ENCODE measurements around the gene NT5DC4.

Gene NT5DC4

DNA sequence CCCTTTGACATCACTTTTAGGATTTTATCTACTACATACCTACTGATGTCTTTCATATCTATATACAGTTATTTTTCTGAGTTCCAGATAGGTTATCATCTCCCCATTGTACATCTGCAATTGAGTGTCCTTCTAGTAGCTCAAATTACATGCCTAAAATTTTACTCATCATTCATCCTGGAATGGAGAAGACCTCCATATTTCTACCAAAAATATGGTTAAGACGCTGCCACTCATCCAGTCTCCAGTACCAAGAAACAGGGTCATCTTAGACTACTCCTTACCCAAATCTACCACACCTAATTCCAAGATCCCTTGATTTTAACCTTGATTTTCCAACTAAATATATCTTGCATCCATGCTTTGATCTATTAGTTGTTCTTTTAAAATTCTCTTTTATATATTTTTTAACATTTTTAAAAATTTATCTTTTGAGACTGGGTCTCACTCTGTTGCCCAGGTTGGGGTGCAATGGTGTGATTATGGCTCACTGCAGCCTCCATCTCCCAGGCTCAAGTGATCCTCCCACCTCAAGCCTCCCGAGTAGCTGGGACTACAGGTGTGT lies 52.2 kb downstream of the NT5DC4 start:
- peaks cover 19% of the 10 kb centered on the region for H3K4me1 Mint-ChIP-seq
- DNase-seq (ENCODE audit: low spot score in 2 of 2), result no peak

DNA sequence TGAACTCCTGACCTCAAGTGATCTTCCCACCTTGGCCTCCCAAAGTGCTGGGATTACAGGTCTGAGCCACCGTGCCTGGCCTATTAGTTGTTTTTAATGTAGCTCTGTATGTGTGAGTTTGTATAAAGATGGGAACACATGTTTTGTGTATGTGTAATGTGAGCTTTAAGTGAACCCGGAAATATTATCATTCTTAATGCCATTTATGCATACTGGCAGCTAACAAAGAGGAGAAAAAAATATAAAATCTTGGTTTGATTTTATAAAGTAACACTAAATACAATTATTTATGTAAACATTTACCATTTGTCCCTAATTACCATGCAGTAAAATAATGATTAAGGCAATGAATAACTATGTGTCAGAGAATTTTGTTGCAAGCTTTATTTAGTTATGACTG lies 52.7 kb downstream of the NT5DC4 start:
- Mint-ChIP-seq H3K9me3 (peaks cover 4% of the 10 kb centered on the region), H3K27ac (no peak overlapping the region), H3K4me3 (no peak overlapping the region)

More for the DNA sequence above, 52.2 kb downstream of the NT5DC4 start:
- H3K27ac Mint-ChIP-seq, result no peak overlapping the region
- peaks cover 11% of the 10 kb centered on the region for H3K36me3 Mint-ChIP-seq
- H3K9me3 Mint-ChIP-seq, result peaks cover 4% of the 10 kb centered on the region
- no peak for ATAC-seq
- H3K4me3 Mint-ChIP-seq, result no peak overlapping the region

DNA sequence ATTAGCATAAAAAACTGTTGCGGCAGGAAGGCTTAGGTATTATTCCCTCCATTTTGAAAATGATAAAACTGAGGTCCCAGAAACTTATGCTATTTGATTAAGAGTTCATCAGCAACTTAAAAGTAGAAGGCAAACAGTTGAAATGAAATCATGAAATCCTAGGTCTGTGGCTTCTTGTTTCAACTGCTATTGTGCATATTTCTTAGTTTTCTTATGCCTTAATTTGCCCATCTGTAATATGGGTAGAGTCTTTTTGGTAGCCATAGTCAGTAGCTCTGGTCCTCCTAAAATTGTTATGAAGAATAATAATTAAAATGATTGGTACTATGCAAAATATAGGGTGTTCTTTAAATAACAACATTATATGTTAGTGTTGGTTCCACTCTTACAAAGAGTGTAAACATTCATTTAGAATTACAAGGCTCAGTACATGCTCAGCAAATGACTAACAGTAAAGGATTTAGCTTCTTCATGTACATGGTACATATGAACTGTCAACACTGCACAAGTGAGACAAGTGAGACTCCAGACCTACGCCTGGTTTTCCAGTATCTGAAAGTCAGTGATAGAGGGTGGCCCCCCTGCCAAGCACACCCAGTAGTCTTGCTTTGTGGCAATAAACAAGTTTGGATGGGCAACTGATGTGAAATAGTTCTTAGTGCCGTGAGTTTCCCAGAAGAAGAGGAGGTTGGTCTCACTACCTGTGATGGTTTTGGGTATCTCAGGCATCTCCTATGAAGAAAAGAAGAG lies 53.9 kb downstream of the NT5DC4 start:
- peaks cover 4% of the 10 kb centered on the region for H3K9me3 Mint-ChIP-seq
- no peak for ATAC-seq

More for the DNA sequence above, 52.7 kb downstream of the NT5DC4 start:
- Mint-ChIP-seq H3K4me1 (peaks cover 19% of the 10 kb centered on the region), H3K36me3 (peaks cover 11% of the 10 kb centered on the region)
- no peak for ATAC-seq
- DNase-seq (ENCODE audit: low spot score in 2 of 2), result no peak

DNA sequence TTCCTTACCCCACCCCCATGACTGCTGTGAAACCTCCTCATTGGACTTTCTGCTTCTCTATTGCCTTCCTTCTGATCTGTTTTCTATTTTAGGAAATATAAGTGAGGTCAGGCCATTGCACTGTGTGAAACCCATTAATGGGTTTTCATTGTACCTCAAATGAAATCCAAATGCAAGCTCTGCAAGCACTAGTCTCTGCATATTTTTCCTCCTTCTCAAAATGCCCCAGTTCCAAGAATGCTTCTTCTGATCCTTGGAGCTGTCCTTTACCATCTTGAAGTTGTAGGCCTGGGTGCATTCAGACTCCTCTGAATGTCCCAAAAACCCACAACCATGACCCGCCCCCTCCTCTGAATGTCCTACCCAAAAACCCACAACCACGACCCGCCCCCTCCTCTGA lies 55.3 kb downstream of the NT5DC4 start:
- ATAC-seq (peak; percentile 19), DNase-seq (ENCODE audit: low spot score in 2 of 2) (no peak)
- peaks cover 4% of the 10 kb centered on the region for H3K9me3 Mint-ChIP-seq
- H3K27ac Mint-ChIP-seq, result no peak overlapping the region
- no peak overlapping the region for H3K4me3 Mint-ChIP-seq
- H3K4me1 Mint-ChIP-seq, result peaks cover 19% of the 10 kb centered on the region
- peaks cover 16% of the 10 kb centered on the region for H3K36me3 Mint-ChIP-seq

More for the DNA sequence above, 53.9 kb downstream of the NT5DC4 start:
- H3K36me3 Mint-ChIP-seq, result peaks cover 16% of the 10 kb centered on the region
- H3K27ac Mint-ChIP-seq, result no peak overlapping the region
- DNase-seq (ENCODE audit: low spot score in 2 of 2), result no peak
- H3K4me1 Mint-ChIP-seq, result peaks cover 19% of the 10 kb centered on the region
- H3K4me3 Mint-ChIP-seq, result no peak overlapping the region

DNA sequence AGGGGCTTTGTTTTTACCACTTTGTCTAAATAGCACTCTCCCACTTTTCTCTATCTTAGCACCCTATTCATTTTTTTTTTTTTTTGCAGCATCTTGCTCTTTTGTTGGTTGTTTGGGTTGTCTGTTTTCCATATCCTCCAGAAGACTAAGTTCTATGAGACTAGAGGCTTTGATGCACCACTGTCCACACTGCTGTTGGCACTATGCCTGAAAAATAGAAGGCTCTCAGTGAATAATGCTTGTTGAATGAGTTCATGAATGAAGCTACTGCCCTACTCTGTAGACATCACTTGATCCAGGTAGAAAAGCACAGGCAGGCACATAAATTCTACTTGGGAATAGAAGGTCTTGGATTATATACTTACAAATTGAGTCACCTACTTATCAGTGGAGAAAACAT lies 56.2 kb downstream of the NT5DC4 start:
- peaks cover 19% of the 10 kb centered on the region for H3K4me1 Mint-ChIP-seq
- peaks cover 4% of the 10 kb centered on the region for H3K9me3 Mint-ChIP-seq
- DNase-seq (ENCODE audit: low spot score in 2 of 2), result no peak
- peaks cover 16% of the 10 kb centered on the region for H3K36me3 Mint-ChIP-seq
- peak overlapping the region; percentile 77 for H3K27ac Mint-ChIP-seq
- H3K4me3 Mint-ChIP-seq, result no peak overlapping the region
- peak; percentile 60 for ATAC-seq

DNA sequence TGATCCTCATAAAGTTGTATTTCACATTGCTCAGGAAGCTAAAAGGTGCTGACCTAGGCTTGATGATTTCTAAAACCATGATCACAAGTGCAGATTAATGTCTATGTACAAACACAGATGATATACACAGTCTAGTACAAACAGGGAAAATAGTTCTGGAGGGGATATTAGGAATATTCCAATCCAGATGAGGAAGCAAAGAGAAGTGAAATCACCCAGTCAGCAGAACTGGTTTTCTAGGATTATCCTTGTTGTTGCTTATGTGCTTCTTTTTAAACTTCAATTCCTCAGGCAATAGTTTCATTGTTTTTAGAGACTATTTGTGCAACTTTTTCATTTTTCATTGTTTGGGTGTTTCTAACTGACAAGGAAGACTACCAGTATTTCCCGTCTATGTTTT lies 58.8 kb downstream of the NT5DC4 start:
- Mint-ChIP-seq H3K4me1 (peaks cover 22% of the 10 kb centered on the region), H3K9me3 (peaks cover 4% of the 10 kb centered on the region), H3K4me3 (no peak overlapping the region), H3K36me3 (peaks cover 16% of the 10 kb centered on the region), H3K27ac (no peak overlapping the region)
- DNase-seq (ENCODE audit: low spot score in 2 of 2) (no peak), ATAC-seq (no peak)

DNA sequence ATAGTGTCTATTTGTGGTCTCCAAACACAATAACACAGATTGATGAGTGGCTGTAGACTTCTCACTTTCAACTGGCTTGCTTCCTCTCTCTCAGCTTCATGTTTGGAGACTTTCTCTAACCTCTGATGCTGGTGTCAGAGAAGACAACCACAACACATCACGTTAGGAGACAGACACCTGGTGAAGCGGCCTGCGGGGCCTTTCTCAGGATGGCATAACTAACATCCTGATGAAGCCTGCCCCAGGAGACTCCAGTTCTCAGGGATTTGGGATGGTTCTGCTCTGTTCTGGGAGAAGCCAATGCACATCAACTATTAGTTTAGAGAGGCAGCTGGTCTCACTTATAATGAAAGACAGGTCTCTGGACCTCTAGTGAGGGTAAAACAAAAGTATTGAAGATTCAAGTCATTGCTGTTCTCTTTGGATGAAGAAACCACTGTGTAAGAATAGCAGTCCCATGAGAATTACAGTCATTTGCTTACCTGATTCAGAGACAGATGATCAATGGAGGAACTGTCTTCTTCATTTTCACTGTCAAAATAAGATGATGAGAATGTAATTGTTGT lies 61.5 kb downstream of the NT5DC4 start:
- peak overlapping the region; percentile 8 for H3K4me3 Mint-ChIP-seq
- peaks cover 9% of the 10 kb centered on the region for H3K36me3 Mint-ChIP-seq
- peaks cover 9% of the 10 kb centered on the region for H3K4me1 Mint-ChIP-seq
- peak; percentile 60 for ATAC-seq
- no peak for DNase-seq (ENCODE audit: low spot score in 2 of 2)
- H3K27ac Mint-ChIP-seq, result no peak overlapping the region
- H3K9me3 Mint-ChIP-seq, result no peaks in the 10 kb centered on the region

DNA sequence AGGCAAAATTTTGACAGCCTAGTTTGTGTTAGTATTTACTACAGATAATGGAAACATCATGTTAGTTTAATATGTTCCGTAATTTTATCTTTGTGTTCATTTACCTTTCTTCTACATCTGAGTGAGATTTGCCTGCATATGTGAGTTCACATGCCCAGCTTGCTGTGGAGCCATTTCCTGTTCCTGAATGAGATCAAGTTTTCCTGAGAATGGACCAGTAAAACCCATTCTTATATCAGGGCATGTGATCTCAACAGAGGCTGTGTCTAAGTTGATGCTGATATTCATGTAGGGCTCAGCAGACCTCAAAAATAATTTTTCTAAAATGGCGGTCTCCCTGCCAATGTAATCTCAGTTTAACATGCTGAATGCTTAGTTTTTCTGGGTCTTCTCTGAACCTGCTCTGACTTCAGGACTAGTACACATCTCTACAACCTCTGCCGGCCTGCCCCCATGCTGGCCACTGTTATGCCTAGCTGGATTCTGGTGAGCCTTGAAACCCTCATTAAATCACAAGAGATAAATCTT lies 62.4 kb downstream of the NT5DC4 start:
- Mint-ChIP-seq H3K4me1 (peaks cover 4% of the 10 kb centered on the region), H3K27ac (no peak overlapping the region), H3K4me3 (peak overlapping the region; percentile 28), H3K9me3 (no peaks in the 10 kb centered on the region), H3K36me3 (peaks cover 5% of the 10 kb centered on the region)
- no peak for DNase-seq (ENCODE audit: low spot score in 2 of 2)
- ATAC-seq, result no peak

DNA sequence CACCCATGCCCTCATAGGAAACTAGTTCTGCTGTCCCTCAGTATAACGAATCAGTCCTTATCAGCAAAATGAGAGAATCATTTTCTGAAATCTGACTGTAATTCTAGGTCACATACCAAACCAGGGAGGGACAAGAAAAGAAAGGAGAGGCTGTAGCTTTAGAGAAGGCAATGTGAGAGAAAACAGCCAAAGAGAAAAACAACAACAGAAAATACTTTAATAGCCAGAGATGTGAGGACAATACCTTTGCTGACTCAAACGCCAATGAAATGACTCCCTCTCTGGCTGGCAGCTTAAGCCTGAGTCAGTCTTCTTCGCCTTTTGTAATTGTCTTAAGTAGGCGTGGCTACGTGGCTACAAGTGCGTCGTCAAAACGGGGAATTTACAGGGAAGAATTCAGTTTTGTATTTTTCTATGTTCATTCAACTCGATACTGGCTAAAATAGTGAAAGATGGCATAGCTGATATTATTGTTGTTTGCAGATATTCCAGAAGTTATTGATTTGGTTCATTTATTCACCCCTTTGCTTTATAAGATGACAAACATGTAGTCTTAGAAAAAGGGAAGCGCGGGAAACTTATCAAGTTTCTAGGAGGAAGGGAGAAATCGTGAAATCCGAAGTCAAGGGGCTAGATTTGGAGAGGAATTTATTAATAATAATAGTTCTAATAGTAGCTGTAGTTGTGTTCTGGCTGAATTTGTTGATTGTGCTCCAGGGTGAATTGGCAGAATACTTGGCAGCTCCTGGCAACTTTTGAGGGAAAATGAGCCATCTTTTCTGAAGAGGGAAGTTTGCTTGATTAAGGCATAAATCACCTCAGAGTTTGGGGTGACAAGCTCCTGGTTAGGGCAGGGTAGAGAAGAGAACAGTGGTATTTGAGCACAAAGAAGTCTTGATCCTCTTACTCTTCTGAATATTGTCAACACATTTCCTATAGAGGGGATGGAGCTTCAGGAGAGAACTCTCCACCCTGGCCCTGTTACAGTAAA lies 63.7 kb downstream of the NT5DC4 start, which contains the start of gene IL1A:
IL1A (minus strand) TSS at position 295 of the 991 bp plus-strand sequence. CDS start 723 bp downstream, outside the sequence.
- no peak for DNase-seq (ENCODE audit: low spot score in 2 of 2)
- H3K27ac Mint-ChIP-seq, result no peak within 1 kb of the TSS
- ATAC-seq, result peak; percentile 80
- no peaks in the 10 kb centered on the region for H3K36me3 Mint-ChIP-seq
- H3K4me1 Mint-ChIP-seq, result peaks cover 4% of the 10 kb centered on the region
- no peaks in the 10 kb centered on the region for H3K9me3 Mint-ChIP-seq
- peak within 1 kb of the TSS; percentile 28 for H3K4me3 Mint-ChIP-seq

DNA sequence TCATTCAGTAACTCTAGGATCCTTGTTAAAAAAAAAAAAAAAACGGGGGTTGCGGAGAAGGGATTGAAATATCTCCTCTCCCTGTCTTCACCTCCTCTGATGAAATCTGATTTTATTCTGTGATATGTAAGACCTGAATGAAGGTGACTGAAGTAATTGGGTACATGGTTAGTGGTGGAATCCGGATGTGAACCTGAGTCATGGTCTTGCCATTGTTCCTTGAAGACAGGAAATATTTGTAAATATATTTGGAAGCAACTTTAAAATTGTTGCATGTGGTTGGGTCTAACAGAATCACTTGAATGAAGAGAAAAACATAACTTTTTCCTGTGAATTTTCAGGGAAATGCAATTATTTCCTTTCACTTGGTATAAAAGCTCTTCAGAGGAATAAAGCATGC lies 66.5 kb downstream of the NT5DC4 start:
- Mint-ChIP-seq H3K4me1 (peaks cover 4% of the 10 kb centered on the region), H3K27ac (no peak overlapping the region)

DNA sequence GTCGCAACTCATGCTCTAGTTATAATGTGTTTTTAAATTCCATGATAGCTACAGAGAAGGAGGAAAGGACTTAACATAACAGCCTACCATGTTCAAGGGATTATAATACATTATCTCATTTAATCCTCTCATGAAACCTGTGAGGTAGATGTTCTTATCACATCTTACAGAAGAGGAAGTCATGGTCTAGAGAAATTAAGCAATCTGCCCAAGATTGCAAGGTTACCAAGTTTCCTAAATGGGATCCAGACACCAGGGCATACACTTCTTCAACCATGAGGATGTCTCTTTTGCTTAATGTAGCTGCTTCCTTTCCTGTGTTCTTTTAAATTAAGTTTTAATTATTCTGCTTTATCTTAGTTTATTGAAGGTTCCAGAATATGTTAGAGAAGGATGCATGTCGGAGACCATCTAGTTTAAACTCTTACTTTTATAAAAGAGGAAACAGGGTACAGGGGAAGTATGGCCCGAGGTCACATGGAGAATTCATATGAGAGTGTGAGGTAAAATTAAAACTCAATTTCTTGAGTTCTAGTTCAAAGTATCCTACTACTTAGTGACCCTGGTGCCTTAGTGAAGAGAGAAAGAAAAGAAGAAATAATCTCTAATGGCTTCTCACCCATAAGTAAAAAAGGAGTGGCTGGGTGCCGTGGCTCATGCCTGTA lies 67.0 kb downstream of the NT5DC4 start:
- no peak for DNase-seq (ENCODE audit: low spot score in 2 of 2)
- Mint-ChIP-seq H3K4me3 (no peak overlapping the region), H3K9me3 (no peaks in the 10 kb centered on the region), H3K36me3 (no peaks in the 10 kb centered on the region), H3K4me1 (peaks cover 5% of the 10 kb centered on the region), H3K27ac (no peak overlapping the region)
- ATAC-seq, result no peak

More for the DNA sequence above, 66.5 kb downstream of the NT5DC4 start:
- Mint-ChIP-seq H3K36me3 (no peaks in the 10 kb centered on the region), H3K9me3 (no peaks in the 10 kb centered on the region), H3K4me3 (no peak overlapping the region)
- DNase-seq (ENCODE audit: low spot score in 2 of 2) (no peak), ATAC-seq (no peak)

DNA sequence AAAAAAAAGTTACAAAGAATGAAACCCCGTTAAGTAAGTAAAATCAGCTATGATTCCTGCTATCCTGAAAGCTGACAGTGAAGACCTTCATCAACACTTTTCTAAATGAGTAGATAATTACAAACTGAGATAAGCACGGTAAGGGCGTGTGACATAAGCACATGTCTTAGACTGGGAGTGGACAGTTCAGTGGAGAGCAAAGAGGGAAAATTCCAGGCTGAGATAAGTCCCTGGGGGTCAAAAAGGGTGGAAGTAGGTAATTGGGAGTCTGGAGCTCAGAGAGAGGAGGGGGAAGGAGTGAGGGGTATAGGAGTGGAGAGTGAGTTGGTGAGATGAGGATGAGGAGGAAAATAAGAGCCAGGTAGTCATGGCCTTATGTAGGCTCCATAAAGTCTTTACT lies 67.8 kb downstream of the NT5DC4 start:
- Mint-ChIP-seq H3K4me1 (peaks cover 13% of the 10 kb centered on the region), H3K9me3 (peaks cover 4% of the 10 kb centered on the region)
- ATAC-seq, result no peak

More for the DNA sequence above, 67.8 kb downstream of the NT5DC4 start:
- DNase-seq (ENCODE audit: low spot score in 2 of 2), result no peak
- Mint-ChIP-seq H3K27ac (no peak overlapping the region), H3K36me3 (no peaks in the 10 kb centered on the region), H3K4me3 (no peak overlapping the region)
